GM12801 (cell line): ENCODE data around the gene RNF10.

Experiments
- CTCF ChIP-seq: IDR thresholded peaks from one replicate; pipeline ENCODE4 v1.5.1; 2011; ENCODE audit warnings: control low read depth; ENCODE audit not compliant: insufficient read length; ENCODE audit errors: extremely low read depth

Gene RNF10

GRCh38 chr12:120534203-120534702 lies at the start of gene RNF10:
Gene RNF10 (plus strand): TSS chr12:120534356. CDS start chr12:120534812, 456 bp downstream.
- TF ChIP-seq CTCF: no peak

- TF ChIP-seq CTCF: no peak
Measured at GRCh38 chr12:120485961-120486881, 47.9 kb upstream of the RNF10 start.

GRCh38 chr12:120488057-120488640 lies 46.0 kb upstream of the RNF10 start:
- no peak for TF ChIP-seq CTCF

GRCh38 chr12:120489018-120489417 lies 45.1 kb upstream of the RNF10 start:
- no peak for TF ChIP-seq CTCF

GRCh38 chr12:120490325-120490724 lies 43.8 kb upstream of the RNF10 start:
- TF ChIP-seq CTCF: no peak

- TF ChIP-seq CTCF: no peak
Measured at GRCh38 chr12:120490833-120491512, 43.2 kb upstream of the RNF10 start.

GRCh38 chr12:120495186-120495730 lies 38.9 kb upstream of the RNF10 start:
- TF ChIP-seq CTCF: no peak
